GM12878 (cell line): ENCODE results near the gene PUDP.

Experiments used
- CTCF ChIP-seq, 3 experiments: IDR thresholded peaks in 2 of 3; conservative IDR thresholded peaks in 1 of 3; 2 replicates each; pipeline ENCODE4 v1.5.1; 2011; ENCODE audit warnings: low read depth in 3 of 3, low read length in 3 of 3, mild to moderate bottlenecking in 3 of 3, control low read depth in 2 of 3, moderate library complexity in 2 of 3, inconsistent platforms in 1 of 3, mixed read lengths in 1 of 3; ENCODE audit not compliant: control insufficient read depth in 2 of 3, insufficient read depth in 1 of 3; ENCODE audit errors: extremely low read depth in 1 of 3
- POLR2A ChIP-seq: IDR thresholded peaks from 2 replicates; pipeline ENCODE4 v1.6.1; 2011; ENCODE audit warnings: low read depth, mild to moderate bottlenecking, low read length
- POLR2AphosphoS5 ChIP-seq: IDR thresholded peaks from 2 replicates; pipeline ENCODE4 v1.6.1; 2011; ENCODE audit warnings: mild to moderate bottlenecking, low read length, inconsistent platforms
- RCOR1 ChIP-seq: conservative IDR thresholded peaks from 2 replicates; pipeline ENCODE4 v1.6.1; 2012; ENCODE audit warnings: low read depth, low read length, improper control_type of control experiment
- REST ChIP-seq: IDR thresholded peaks from 2 replicates; pipeline ENCODE4 v1.6.1; 2012; ENCODE audit warnings: mild to moderate bottlenecking, low read depth, low read length
- TCF3 ChIP-seq: IDR thresholded peaks from 2 replicates; pipeline ENCODE4 v1.6.1; 2012; ENCODE audit warnings: low read depth, mild to moderate bottlenecking, low read length, borderline replicate concordance; ENCODE audit not compliant: insufficient read depth

- TF ChIP-seq RCOR1: no peak
- TF ChIP-seq CTCF (IDR thresholded peaks at IDR 0.05 in 2 of 3, conservative IDR thresholded peaks at IDR 0.05 in 1 of 3; ENCODE audit: control insufficient read depth in 2 of 3, extremely low read depth in 1 of 3, insufficient read depth in 1 of 3, low read depth in 3 of 3, low read length in 3 of 3): no peak
- TF ChIP-seq POLR2AphosphoS5: no peak
- no peak for TF ChIP-seq POLR2A
- TF ChIP-seq TCF3: no peak
- no peak for TF ChIP-seq REST
Measured at GRCh38 chrX:7184816-7185215, 36.9 kb upstream of the PUDP start.
